ENCODE results near the gene DCST1. TPM values are rescaled to one million over a fixed set of nuclear protein-coding genes. Genes with fewer than 3 reads are reported as not detected.
A peak's percentile ranks its signal among the peaks of the same experiment; 100 is the strongest.

The DCST1 gene
- total and polyA plus RNA-seq, 2 donors (not counting 1 experiment from before 2014, with no cell fraction given) = not detected

DNA sequence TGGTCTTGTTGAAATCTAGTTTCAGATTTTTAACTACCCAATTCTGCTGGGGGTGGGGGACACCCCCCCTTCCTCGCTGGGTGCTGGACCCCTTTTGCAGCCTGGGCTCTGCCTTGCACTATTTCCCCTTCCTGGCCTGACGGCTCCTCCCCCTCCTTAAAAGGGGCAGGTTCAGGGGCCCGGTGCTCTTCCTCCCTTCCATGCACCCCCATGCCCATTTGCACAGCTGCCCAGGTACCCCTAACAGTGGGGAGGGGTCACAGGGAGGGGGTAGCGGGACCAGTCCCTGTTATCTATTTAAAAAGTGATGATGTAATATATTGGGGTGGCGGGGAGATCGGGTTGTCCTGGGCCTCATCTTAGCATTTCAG lies 15.7 kb upstream of the DCST1 start:
- H3K9ac ChIP-seq (ENCODE audit: insufficient read depth, low read length) = no peak overlapping the region
- H3K36me3 ChIP-seq (ENCODE audit: control insufficient read depth, insufficient read depth, low read length) = peaks cover 7% of the 10 kb centered on the region
- no peak overlapping the region for H3K27ac ChIP-seq (ENCODE audit: insufficient read depth, low read length)
- H3K4me1 ChIP-seq (ENCODE audit: control insufficient read depth, extremely low read depth, insufficient read depth, low read length) = peaks cover 14% of the 10 kb centered on the region
- H3K9me3 ChIP-seq (ENCODE audit: control insufficient read depth, insufficient read depth, low read depth, low read length) = no peaks in the 10 kb centered on the region
- no peak for DNase-seq (ENCODE audit: low read depth in 2 of 2)
- H3K4me2 ChIP-seq (ENCODE audit: extremely low read depth, insufficient read depth, low read length) = peak overlapping the region; percentile 72
- H3K4me3 ChIP-seq (replicated peaks in 1 of 4; ENCODE audit: control extremely low read depth in 1 of 4, insufficient read depth in 1 of 4, low read depth in 3 of 4, low read length in 4 of 4) = peak overlapping the region in 2 of 4 experiments; percentile 36 to 52
- H3K27me3 ChIP-seq (ENCODE audit: control insufficient read depth, insufficient read depth, low read length) = no peaks in the 10 kb centered on the region
- H3K79me2 ChIP-seq (ENCODE audit: control insufficient read depth, insufficient read depth, low read length) = no peaks in the 10 kb centered on the region
- TF ChIP-seq EZH2 (IDR thresholded peaks at IDR 0.05; ENCODE audit: low read length, missing control alignments) = no peak
- TF ChIP-seq, protein P1, sequence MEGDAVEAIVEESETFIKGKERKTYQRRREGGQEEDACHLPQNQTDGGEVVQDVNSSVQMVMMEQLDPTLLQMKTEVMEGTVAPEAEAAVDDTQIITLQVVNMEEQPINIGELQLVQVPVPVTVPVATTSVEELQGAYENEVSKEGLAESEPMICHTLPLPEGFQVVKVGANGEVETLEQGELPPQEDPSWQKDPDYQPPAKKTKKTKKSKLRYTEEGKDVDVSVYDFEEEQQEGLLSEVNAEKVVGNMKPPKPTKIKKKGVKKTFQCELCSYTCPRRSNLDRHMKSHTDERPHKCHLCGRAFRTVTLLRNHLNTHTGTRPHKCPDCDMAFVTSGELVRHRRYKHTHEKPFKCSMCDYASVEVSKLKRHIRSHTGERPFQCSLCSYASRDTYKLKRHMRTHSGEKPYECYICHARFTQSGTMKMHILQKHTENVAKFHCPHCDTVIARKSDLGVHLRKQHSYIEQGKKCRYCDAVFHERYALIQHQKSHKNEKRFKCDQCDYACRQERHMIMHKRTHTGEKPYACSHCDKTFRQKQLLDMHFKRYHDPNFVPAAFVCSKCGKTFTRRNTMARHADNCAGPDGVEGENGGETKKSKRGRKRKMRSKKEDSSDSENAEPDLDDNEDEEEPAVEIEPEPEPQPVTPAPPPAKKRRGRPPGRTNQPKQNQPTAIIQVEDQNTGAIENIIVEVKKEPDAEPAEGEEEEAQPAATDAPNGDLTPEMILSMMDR (conservative IDR thresholded peaks at IDR 0.05 in 1 of 2, IDR thresholded peaks at IDR 0.05 in 1 of 2; ENCODE audit: low read depth in 1 of 2, low read length in 2 of 2) = no peak
- H4K20me1 ChIP-seq (ENCODE audit: control insufficient read depth, extremely low read depth, insufficient read depth, low read length) = no peaks in the 10 kb centered on the region
- H2AFZ ChIP-seq (ENCODE audit: low read length) = no peak overlapping the region

DNA sequence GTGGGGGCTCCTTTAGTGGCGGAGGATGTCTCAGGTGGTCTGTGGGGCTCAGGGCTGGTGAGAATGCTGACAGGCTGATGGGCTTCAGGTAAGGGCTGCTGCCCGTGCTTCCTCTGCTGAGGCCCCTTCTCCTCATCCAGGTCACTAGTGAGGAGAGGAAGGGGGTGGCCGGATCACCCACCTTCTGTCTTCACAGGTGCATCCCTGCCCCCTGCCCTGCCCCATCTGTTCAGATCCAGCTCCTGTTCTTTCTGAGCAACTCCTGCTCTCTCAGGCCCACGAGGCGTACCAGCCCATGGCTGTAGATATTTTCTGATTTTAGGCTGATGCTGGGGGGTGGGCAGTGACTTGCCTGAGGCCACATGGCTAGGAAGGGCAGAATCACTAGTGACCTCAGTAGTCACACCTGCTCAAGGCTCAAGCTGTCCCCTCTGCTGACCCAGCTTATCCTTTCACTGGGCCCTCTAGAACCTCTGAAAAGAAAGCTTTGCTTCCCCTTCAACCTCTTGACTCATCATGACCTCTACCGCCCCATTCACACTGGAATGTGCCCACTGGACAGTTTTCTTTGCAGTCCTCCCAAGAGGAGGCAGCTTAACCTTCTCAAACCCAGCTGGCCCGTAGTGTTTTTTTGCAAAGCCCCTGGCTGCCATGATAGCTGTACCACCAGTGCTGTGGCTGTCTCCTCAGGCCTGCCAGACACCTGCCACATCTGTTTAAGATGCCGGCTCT lies 14.8 kb upstream of the DCST1 start:
- Histone ChIP-seq H3K4me2 (ENCODE audit: extremely low read depth, insufficient read depth, low read length) (no peak overlapping the region), H3K27ac (ENCODE audit: insufficient read depth, low read length) (no peak overlapping the region), H3K4me1 (ENCODE audit: control insufficient read depth, extremely low read depth, insufficient read depth, low read length) (peaks cover 14% of the 10 kb centered on the region), H3K9me3 (ENCODE audit: control insufficient read depth, insufficient read depth, low read depth, low read length) (no peaks in the 10 kb centered on the region), H3K9ac (ENCODE audit: insufficient read depth, low read length) (no peak overlapping the region), H3K36me3 (ENCODE audit: control insufficient read depth, insufficient read depth, low read length) (peaks cover 7% of the 10 kb centered on the region), H3K4me3 (replicated peaks in 1 of 4; ENCODE audit: control extremely low read depth in 1 of 4, insufficient read depth in 1 of 4, low read depth in 3 of 4, low read length in 4 of 4) (no peak overlapping the region), H3K27me3 (ENCODE audit: control insufficient read depth, insufficient read depth, low read length) (no peaks in the 10 kb centered on the region), H2AFZ (ENCODE audit: low read length) (no peak overlapping the region), H3K79me2 (ENCODE audit: control insufficient read depth, insufficient read depth, low read length) (no peaks in the 10 kb centered on the region), H4K20me1 (ENCODE audit: control insufficient read depth, extremely low read depth, insufficient read depth, low read length) (no peaks in the 10 kb centered on the region)
- peak in 1 of 2 donors; percentile 25 for DNase-seq (ENCODE audit: low read depth in 2 of 2)
- TF ChIP-seq EZH2 (IDR thresholded peaks at IDR 0.05; ENCODE audit: low read length, missing control alignments) = no peak
- TF ChIP-seq, protein P1 (conservative IDR thresholded peaks at IDR 0.05 in 1 of 2, IDR thresholded peaks at IDR 0.05 in 1 of 2; ENCODE audit: low read depth in 1 of 2, low read length in 2 of 2) = no peak

DNA sequence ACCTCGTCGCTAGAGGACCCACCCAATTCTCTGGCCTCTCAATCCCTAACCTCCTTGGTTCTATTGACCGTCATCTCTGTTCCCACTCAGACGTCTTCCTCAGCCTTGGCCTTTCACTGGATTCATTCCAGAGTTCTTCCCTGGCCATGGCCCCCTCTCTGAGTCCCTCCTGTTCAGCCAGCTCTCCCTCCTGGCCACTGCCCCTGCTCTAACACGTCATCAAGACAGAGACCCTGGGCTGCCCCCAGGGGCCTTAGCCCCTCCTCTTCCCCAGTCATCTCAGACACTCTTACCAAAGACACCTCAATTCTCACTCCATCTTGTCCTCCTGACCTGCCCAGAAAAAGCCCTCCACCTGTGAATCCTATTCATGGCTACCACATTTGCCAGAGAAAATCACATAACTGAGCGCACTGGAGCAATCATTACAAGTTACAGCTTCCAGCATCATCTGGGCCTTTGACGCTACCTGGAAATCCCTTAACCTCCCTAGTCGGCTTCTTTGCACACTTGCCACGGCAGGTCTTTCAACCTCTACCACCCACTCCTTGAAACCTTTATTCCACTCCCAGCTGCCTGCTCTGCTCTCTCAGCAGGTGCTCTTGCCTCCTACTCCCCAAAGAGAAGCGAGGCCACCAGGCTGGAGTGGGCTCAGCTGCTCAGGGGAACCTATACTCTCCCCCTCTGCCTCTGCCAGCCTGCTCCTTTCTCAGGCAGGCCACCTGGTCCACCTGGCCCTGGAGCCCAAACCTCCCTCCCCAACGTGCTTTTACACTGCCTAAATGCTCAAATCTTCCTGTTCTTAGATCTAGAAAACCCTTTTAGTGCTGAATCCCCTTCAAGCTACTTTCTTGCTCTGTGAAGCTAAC lies 14.0 kb upstream of the DCST1 start:
- Histone ChIP-seq H3K9ac (ENCODE audit: insufficient read depth, low read length) (no peak overlapping the region), H3K79me2 (ENCODE audit: control insufficient read depth, insufficient read depth, low read length) (no peaks in the 10 kb centered on the region), H2AFZ (ENCODE audit: low read length) (no peak overlapping the region), H4K20me1 (ENCODE audit: control insufficient read depth, extremely low read depth, insufficient read depth, low read length) (no peaks in the 10 kb centered on the region), H3K4me1 (ENCODE audit: control insufficient read depth, extremely low read depth, insufficient read depth, low read length) (peaks cover 14% of the 10 kb centered on the region), H3K4me2 (ENCODE audit: extremely low read depth, insufficient read depth, low read length) (no peak overlapping the region), H3K9me3 (ENCODE audit: control insufficient read depth, insufficient read depth, low read depth, low read length) (no peaks in the 10 kb centered on the region), H3K4me3 (replicated peaks in 1 of 4; ENCODE audit: control extremely low read depth in 1 of 4, insufficient read depth in 1 of 4, low read depth in 3 of 4, low read length in 4 of 4) (no peak overlapping the region), H3K27me3 (ENCODE audit: control insufficient read depth, insufficient read depth, low read length) (no peaks in the 10 kb centered on the region), H3K27ac (ENCODE audit: insufficient read depth, low read length) (no peak overlapping the region), H3K36me3 (ENCODE audit: control insufficient read depth, insufficient read depth, low read length) (peaks cover 7% of the 10 kb centered on the region)
- no peak for DNase-seq (ENCODE audit: low read depth in 2 of 2)
- TF ChIP-seq EZH2 (IDR thresholded peaks at IDR 0.05; ENCODE audit: low read length, missing control alignments) = no peak
- TF ChIP-seq, protein P1 (conservative IDR thresholded peaks at IDR 0.05 in 1 of 2, IDR thresholded peaks at IDR 0.05 in 1 of 2; ENCODE audit: low read depth in 1 of 2, low read length in 2 of 2) = no peak
